Smooth muscle cell of the brain vasculature (primary cell): Measurements from ENCODE around the gene CABLES2.

Source experiments
- DNase-seq: peaks from one replicate; pipeline ENCODE4 v3.0.0-alpha.2; 2012; ENCODE audit warnings: low read depth, low spot score

The CABLES2 gene

DNA sequence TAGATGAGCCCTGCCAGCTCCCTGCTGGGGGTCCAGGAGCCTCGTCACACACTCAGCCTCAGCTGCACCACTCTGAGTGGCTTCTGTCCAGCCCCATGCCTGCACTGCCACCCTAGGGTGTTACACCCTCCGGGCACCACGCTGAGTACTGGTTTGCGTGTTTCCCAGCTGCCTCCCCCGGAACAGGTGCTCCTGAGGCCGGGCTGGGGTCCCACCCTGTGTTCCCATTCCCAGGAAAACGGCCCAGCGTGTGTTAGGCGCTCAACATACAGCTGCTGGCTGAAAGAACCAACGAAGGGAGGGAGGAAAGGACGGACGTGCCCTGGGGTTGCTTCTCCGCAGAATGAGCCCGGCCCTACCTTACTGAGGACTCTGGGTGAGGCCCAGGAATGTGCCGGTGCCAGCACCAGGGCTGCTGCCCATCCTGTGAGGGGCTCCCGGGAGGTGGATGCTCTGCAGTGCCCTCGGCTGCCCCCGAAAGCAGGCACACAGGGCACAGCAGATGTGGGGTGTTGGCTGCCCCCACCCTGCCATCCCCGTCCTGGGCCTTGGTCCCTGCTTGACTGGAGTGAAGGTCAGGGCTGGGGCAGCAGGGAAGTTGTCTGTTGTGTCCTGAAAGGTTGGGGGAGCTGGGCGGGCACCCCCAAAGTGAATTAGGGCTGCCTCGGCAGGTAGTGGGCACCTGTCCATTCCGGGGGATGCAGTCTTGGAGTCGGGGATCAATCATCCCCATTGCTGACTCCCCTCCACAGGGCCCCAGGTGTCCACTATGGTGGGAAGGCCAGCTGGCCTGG lies 56.3 kb downstream of the CABLES2 start:
- DNase-seq = no peak

DNA sequence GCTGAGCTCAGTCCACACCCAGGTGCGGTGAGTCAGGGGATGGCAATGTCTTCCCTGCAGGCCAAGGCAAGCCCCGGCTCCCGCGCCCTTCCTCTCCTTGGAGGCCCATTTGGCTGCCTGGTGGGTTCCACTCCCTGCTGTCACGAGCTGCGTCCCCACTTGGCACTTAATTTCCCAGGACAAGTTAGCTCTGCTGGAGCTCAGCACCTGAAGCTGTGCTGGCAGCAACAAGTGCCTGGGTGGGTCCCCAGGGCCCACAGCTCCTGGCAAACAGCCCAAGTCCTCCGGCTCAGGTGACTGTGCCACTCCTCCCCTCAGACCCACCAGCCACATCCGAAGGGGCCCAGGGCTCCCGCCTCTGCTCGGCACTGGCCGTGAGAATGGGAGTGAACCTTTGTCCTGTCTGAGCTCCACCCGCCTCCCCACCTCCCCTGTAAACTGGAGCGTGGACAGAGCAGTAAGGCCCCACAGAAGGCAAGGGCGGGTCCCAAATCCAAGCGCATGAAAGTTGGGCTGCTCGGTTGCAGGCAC lies 56.9 kb downstream of the CABLES2 start:
- no peak for DNase-seq

DNA sequence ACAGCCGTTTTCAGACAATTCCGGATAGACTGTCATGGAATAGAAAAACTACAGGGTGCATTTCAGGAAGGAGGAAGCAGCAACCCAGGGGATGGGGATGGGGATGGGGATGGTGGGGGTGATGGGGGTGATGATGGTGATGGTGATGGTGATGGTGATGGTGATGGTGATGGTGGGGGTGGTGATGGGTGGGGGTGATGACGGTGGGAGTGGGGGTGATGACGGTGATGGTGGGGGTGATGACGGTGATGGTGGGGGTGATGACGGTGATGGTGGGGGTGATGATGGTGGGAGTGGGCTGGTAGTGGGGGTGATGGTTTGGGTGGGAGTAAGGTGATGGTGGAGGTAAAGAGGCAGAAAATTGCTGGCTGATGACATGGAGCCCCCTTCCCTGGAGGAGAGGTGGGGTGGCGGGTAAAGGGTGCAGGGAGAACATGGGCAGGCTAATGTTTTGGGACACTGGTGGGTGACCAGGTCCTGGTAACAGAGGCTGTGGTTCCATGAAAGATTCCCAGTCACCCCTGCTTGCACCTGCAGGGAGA lies 57.5 kb downstream of the CABLES2 start:
- DNase-seq = no peak

DNA sequence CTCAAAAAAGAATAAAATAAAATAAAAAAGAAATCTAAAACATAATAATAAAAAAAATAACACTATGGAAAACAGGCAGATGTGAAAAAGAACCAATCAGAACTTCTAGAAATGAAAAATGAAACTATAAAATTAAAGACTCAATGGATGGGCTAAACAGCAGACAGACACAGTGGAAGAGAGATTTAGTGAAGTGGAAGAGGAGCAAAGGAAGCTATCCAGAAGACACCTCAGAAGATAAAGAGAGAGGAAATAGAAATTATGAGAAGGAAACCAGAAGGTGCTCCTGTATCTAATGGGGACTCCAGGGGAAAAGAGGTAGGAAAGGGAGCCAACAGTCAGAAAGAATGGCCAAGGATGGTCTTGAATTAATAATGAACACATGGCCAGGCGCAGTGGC lies 58.5 kb downstream of the CABLES2 start:
- no peak for DNase-seq

DNA sequence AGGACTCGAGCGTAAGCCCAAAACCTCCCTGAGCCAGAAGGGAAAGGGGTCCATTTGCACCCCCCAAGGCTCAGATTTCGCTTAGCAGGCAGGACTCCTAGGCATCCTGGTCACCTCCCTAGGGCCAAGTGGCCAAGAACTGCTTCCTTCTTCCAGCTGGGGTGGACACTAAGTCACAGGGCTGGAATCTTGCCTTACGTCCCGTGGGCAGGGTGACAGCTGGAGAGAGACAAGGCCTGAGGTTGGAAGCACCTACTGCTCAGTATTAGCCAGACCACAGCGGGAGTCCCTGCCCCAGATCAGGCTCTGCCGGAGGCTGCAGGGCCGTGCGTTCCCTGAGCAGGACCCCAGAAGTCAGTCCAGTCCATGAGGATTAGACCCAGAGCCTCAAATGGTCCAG lies 59.6 kb downstream of the CABLES2 start:
- no peak for DNase-seq

DNA sequence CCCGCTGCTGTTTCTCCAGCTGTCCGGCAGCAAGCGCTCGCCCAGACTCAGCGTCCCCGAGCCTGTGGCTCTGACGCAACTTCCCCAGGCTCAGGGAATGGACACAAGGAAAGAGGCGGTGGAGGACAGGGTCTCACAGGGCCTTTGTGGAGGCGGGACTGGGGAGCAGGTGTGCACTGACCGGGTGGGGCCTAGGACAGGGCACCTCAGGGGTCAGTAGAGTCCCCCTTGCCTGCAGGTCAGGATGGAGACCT lies 60.0 kb downstream of the CABLES2 start:
- DNase-seq = no peak

DNA sequence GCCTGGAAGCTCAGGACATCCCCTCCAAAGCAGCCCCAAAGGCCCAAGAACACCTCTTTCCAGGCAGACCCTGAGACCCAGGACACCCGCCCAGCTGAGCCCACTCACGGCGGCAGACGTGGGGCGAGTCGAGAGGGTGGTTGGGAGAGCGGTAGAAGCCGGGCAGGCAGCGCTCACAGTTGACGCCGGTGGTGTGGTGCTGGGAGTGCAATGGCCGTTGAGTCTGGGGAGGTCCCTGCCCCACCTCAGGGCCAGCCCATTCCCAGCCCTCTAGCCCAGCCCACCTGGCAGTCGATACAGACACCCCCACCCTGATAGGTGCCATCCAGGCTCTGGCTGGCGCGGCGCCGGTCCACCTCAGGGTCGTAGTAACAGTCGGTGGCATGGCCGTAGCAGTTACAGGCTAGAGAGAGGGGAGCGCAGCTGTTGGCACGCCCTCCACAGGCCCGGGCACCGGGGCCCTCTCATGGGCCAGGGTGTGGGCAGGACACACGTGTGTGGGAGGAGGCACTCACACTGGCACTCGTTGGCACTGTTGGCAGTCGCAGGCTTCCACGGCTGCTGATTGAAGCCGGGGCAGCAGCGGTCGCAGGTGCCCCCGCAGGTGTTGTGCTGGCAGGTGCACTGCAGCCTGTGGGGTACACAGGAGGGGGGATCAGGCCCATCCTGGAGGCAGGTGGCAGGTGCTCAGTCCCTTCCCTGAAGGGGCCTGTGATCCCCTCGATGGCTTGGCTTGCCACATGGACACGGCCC lies 60.5 kb downstream of the CABLES2 start:
- no peak for DNase-seq

DNA sequence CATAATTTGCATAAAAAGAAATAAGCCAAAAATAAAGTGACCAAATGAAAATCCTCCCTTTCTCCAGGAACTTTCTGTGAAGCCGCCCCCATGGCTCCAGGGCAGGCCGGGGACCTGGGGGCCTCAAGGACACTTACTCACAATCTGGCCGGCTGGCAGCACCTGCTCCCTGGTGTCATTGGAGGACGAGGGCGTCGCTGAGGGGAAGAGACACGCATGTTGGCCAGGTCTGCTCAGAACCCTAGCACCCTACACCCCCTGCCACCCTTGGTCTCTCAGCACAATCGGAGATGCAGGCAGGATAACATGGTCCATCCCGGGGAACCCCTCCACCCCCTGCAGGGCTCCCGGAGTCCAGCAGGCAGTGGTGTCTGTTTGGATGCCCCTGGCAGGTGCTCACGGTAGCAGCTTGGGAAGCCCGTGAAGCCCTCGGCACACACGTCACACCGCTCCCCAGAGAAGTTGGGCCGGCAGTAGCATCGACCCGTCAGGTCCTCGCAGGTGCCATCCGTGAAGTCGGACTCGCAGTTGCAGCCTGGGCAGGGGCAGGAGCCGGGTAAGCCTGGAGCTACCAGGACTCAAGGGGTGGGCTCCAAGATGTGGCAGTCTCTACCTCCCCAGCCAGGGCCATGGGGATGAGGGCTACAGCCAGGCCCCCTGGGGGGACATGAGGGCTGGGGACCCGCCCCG lies 61.3 kb downstream of the CABLES2 start:
- DNase-seq = no peak

DNA sequence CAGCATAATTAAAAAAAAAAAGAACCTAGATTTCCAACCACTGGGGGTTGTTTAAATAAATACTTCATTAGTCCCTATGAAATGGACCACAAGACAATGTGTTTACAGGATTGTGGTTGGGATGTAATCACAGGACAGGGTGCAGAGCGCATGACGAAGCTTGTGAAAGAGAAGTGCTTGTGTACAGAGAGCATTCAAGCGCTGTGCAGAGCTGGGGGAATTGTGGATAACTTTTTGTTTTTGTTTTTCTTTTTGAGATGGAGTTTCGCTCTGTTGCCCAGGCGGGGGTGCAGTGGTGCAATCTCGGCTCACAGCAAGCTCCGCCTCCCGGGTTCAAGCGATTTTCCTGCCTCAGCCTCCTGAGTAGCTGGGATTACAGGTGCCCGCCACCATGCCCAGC lies 62.3 kb downstream of the CABLES2 start:
- no peak for DNase-seq

DNA sequence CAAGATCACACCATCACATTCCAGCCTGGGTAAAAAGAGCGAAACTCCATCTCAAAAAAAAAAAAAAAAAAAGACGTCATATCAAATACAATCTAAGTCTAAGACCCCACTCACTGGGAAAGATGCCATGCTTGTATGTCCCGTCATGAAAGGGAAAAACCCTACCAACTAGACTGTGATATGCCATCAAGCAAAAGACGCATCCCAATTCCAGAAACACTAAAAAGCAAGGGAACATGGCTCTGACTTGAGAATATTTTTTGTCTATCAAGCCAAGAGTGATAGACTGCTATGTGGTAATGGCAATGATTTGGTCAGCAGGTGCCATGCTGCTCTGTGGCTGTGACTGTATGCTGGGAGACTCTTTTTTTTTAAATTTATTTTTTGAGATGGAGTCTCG lies 63.0 kb downstream of the CABLES2 start:
- no peak for DNase-seq

DNA sequence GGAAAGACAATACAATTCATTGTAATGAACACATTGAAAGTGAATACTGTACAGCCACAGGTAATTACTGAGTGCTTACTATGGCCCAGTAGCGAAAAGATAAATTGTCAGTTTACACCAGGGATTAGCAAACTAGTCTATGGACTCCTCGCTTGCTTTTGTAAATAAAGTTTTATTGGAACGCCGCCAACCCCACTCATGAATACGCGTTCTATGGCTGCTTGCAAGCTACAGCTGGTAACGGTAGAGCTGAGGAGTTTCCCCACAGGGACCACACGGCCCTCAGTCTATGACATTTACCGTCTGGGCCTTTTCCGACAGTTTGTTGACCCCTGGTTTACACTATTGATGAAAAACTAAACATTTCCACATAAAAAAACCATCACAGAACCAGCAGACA lies 64.2 kb downstream of the CABLES2 start:
- no peak for DNase-seq

DNA sequence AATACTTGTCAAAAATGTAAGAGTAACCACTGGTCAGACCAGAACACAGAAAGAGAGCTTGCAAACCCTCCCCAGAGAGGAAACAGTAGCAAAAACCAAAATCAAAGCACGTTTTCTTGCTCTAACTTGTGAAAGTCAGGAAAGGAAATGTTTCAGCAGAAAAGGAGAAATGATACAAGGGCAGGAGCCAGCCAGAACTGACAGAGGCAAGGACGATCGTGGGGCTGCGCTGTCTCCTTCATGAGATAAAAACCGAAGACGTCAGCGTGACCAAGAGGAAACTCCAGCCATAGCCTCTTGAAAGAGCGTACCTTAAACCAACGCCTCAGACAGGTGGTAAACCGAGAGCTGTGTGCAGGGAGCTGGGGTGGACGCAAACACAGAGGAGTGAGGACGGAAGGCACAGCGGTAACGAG lies 67.4 kb downstream of the CABLES2 start:
- DNase-seq = no peak
